ENCODE results near the gene ZFPM1. TPM values are rescaled to one million over a fixed set of nuclear protein-coding genes. Genes with fewer than 3 reads are reported as not detected.

ZFPM1 gene
- total RNA-seq, 1 experiment from 2014 or later, result 14.6 TPM

GRCh38 chr16:88502371-88502770 is 49.3 kb downstream of the ZFPM1 start:
- H3K9me3 ChIP-seq (ENCODE audit: control insufficient read depth in 1 of 2, insufficient read depth in 1 of 2, low read depth in 1 of 2, low read length in 2 of 2), result no peaks in the 10 kb centered on the region
- DNase-seq (ENCODE audit: low read depth, low spot score) (no peak), ATAC-seq (no peak)
- no peaks in the 10 kb centered on the region for H4K20me1 ChIP-seq (ENCODE audit: insufficient read depth)
- CTCF ChIA-PET, result no interaction called here
- H3K27me3 ChIP-seq (ENCODE audit: insufficient read depth, low read length), result no peaks in the 10 kb centered on the region
- no peak overlapping the region for H3K4me3 ChIP-seq (replicated peaks in 1 of 2; ENCODE audit: low read depth in 1 of 2, low read length in 2 of 2)
- intact Hi-C loops (cut with micrococcal nuclease), result no loop called here
- H2AFZ ChIP-seq (ENCODE audit: low read depth, low read length, poor library complexity, severe bottlenecking), result no peak overlapping the region
- peaks cover 6 to 15% of the 10 kb centered on the region in 2 experiments; a peak in 3 of 4 replicates for H3K4me1 ChIP-seq (ENCODE audit: control insufficient read depth in 1 of 2, insufficient read depth in 2 of 2, low read length in 2 of 2)
- RAD21 ChIA-PET (ENCODE audit: low non-redundant PET in 1 of 2, low total read pairs in 2 of 2, uncharacterized antibody in 2 of 2, unreplicated experiment in 2 of 2), result no interaction called here
- H3K4me2 ChIP-seq (ENCODE audit: low read length), result no peak overlapping the region
- H3K36me3 ChIP-seq (ENCODE audit: control insufficient read depth in 1 of 2, insufficient read depth in 2 of 2, low read length in 2 of 2), result no peaks in the 10 kb centered on the region
- H3K79me2 ChIP-seq (ENCODE audit: insufficient read depth, low read length), result no peaks in the 10 kb centered on the region
- no TSS peak for BruUV-seq (replicated peaks)
- no peak overlapping the region for H3K9ac ChIP-seq (ENCODE audit: low read length)
- POLR2A ChIA-PET, result no interaction called here
- no peak overlapping the region for H3K27ac ChIP-seq (ENCODE audit: low read depth, low read length)
- no peaks in the 10 kb centered on the region for H3K9me2 ChIP-seq (ENCODE audit: insufficient read depth)
- TF ChIP-seq CEBPB (IDR thresholded peaks at IDR 0.05; ENCODE audit: low read depth) (no peak), MAX (IDR thresholded peaks at IDR 0.05) (no peak), CTCF (IDR thresholded peaks at IDR 0.05 in 2 of 3, conservative IDR thresholded peaks at IDR 0.05 in 1 of 3; ENCODE audit: borderline replicate concordance in 1 of 3, insufficient read depth in 1 of 3, low read depth in 2 of 3, low read length in 2 of 3) (no peak), ATF3 (IDR thresholded peaks at IDR 0.05) (no peak), SP1 (IDR thresholded peaks at IDR 0.05; ENCODE audit: low read depth) (no peak), FOSL1 (IDR thresholded peaks at IDR 0.05; ENCODE audit: low read depth) (no peak), YY1 (IDR thresholded peaks at IDR 0.05; ENCODE audit: extremely low read depth, insufficient replicate concordance, low read depth, low read length) (no peak)

- no TSS peak for BruUV-seq (replicated peaks)
- no peak overlapping the region for H3K4me2 ChIP-seq (ENCODE audit: low read length)
- H3K9me2 ChIP-seq (ENCODE audit: insufficient read depth), result no peaks in the 10 kb centered on the region
- intact Hi-C loops (cut with micrococcal nuclease), result no loop called here
- H3K36me3 ChIP-seq (ENCODE audit: control insufficient read depth in 1 of 2, insufficient read depth in 2 of 2, low read length in 2 of 2), result no peaks in the 10 kb centered on the region
- peaks cover 6 to 17% of the 10 kb centered on the region in 2 experiments; a peak in 3 of 4 replicates for H3K4me1 ChIP-seq (ENCODE audit: control insufficient read depth in 1 of 2, insufficient read depth in 2 of 2, low read length in 2 of 2)
- POLR2A ChIA-PET, result no interaction called here
- H3K9me3 ChIP-seq (ENCODE audit: control insufficient read depth in 1 of 2, insufficient read depth in 1 of 2, low read depth in 1 of 2, low read length in 2 of 2), result no peaks in the 10 kb centered on the region
- H3K9ac ChIP-seq (ENCODE audit: low read length), result no peak overlapping the region
- H3K79me2 ChIP-seq (ENCODE audit: insufficient read depth, low read length), result no peaks in the 10 kb centered on the region
- DNase-seq (ENCODE audit: low read depth, low spot score) (no peak), ATAC-seq (no peak)
- no peaks in the 10 kb centered on the region for H4K20me1 ChIP-seq (ENCODE audit: insufficient read depth)
- no peak overlapping the region for H2AFZ ChIP-seq (ENCODE audit: low read depth, low read length, poor library complexity, severe bottlenecking)
- no peak overlapping the region for H3K4me3 ChIP-seq (replicated peaks in 1 of 2; ENCODE audit: low read depth in 1 of 2, low read length in 2 of 2)
- no peaks in the 10 kb centered on the region for H3K27me3 ChIP-seq (ENCODE audit: insufficient read depth, low read length)
- RAD21 ChIA-PET (ENCODE audit: low non-redundant PET in 1 of 2, low total read pairs in 2 of 2, uncharacterized antibody in 2 of 2, unreplicated experiment in 2 of 2), result no interaction called here
- CTCF ChIA-PET, result no interaction called here
- no peak overlapping the region for H3K27ac ChIP-seq (ENCODE audit: low read depth, low read length)
- no peak for TF ChIP-seq JUND (IDR thresholded peaks at IDR 0.05)
- TF ChIP-seq ELF1 (IDR thresholded peaks at IDR 0.05; ENCODE audit: borderline replicate concordance, low read depth), result no peak
- no peak for TF ChIP-seq EGR1 (IDR thresholded peaks at IDR 0.05; ENCODE audit: low read depth)
- no peak for TF ChIP-seq MAX (IDR thresholded peaks at IDR 0.05)
- no peak for TF ChIP-seq ZBTB33 (IDR thresholded peaks at IDR 0.05; ENCODE audit: extremely low read depth, insufficient replicate concordance, low read length)
- no peak for TF ChIP-seq EZH2phosphoT487 (IDR thresholded peaks at IDR 0.05; ENCODE audit: borderline replicate concordance)
- no peak for TF ChIP-seq SRF (IDR thresholded peaks at IDR 0.05; ENCODE audit: low read depth)
- no peak for TF ChIP-seq CBX3 (IDR thresholded peaks at IDR 0.05; ENCODE audit: low read depth)
- TF ChIP-seq POLR2A (IDR thresholded peaks at IDR 0.05; ENCODE audit: borderline replicate concordance, extremely low read depth, insufficient read depth, insufficient read length), result no peak
Observed at GRCh38 chr16:88502776-88503280, 49.7 kb downstream of the ZFPM1 start.

All from HCT116 (cell line).